Ishikawa (cell line): ENCODE results near the gene PARD6G.

Source experiments
- CEBPB ChIP-seq: IDR thresholded peaks from 2 replicates; pipeline ENCODE4 v1.6.1; 2012
- CREB1 ChIP-seq: IDR thresholded peaks from 2 replicates; pipeline ENCODE4 v1.6.1; 2012; ENCODE audit warnings: low read depth
- EGR1 ChIP-seq: IDR thresholded peaks from 2 replicates; pipeline ENCODE4 v1.6.1; 2012
- EP300 ChIP-seq: IDR thresholded peaks from 2 replicates; pipeline ENCODE4 v1.6.1; 2012; ENCODE audit warnings: borderline replicate concordance
- FOXM1 ChIP-seq: IDR thresholded peaks from 2 replicates; pipeline ENCODE4 v1.6.1; 2012; ENCODE audit warnings: low read depth, borderline replicate concordance
- MAX ChIP-seq: IDR thresholded peaks from 2 replicates; pipeline ENCODE4 v1.6.1; 2012
- NFIC ChIP-seq: IDR thresholded peaks from 2 replicates; pipeline ENCODE4 v1.6.1; 2012
- RAD21 ChIP-seq: IDR thresholded peaks from 2 replicates; pipeline ENCODE4 v1.6.1; 2012; ENCODE audit warnings: low read depth
- REST ChIP-seq: IDR thresholded peaks from 2 replicates; pipeline ENCODE4 v1.6.1; 2012; ENCODE audit warnings: low read depth, mild to moderate bottlenecking
- TAF1 ChIP-seq: IDR thresholded peaks from 2 replicates; pipeline ENCODE4 v1.6.1; 2012; ENCODE audit warnings: low read depth, mild to moderate bottlenecking
- TCF12 ChIP-seq: IDR thresholded peaks from 2 replicates; pipeline ENCODE4 v1.6.1; 2012; ENCODE audit warnings: low read depth
- TEAD4 ChIP-seq: IDR thresholded peaks from 2 replicates; pipeline ENCODE4 v1.6.1; 2012
- USF1 ChIP-seq: IDR thresholded peaks from 2 replicates; pipeline ENCODE4 v1.6.1; 2012
- YY1 ChIP-seq: IDR thresholded peaks from 2 replicates; pipeline ENCODE4 v1.6.1; 2012; ENCODE audit warnings: low read depth
- ZBTB7A ChIP-seq: IDR thresholded peaks from 2 replicates; pipeline ENCODE4 v1.6.1; 2012; ENCODE audit warnings: low read depth

Gene PARD6G

GRCh38 chr18:80253871-80254492 lies 6.7 kb upstream of the PARD6G start:
- TF ChIP-seq NFIC (no peak), FOXM1 (no peak), EP300 (no peak), CEBPB (no peak), USF1 (peak; percentile 61)

GRCh38 chr18:80253236-80253635 lies 5.9 kb upstream of the PARD6G start:
- TF ChIP-seq USF1 (no peak), YY1 (no peak), TAF1 (no peak), CEBPB (no peak), NFIC (no peak)

- no peak for TF ChIP-seq CREB1
- no peak for TF ChIP-seq RAD21
These were observed 4.8 kb upstream of the PARD6G start for GRCh38 chr18:80252136-80252535.

GRCh38 chr18:80251700-80252099 lies 4.4 kb upstream of the PARD6G start:
- TF ChIP-seq TEAD4 (no peak), CEBPB (no peak)

- TF ChIP-seq EGR1 (no peak), TAF1 (no peak), RAD21 (no peak), TEAD4 (no peak), NFIC (no peak), YY1 (no peak), REST (no peak), USF1 (no peak), EP300 (no peak), CEBPB (no peak), TCF12 (no peak), FOXM1 (no peak), CREB1 (no peak), ZBTB7A (no peak), MAX (no peak)
These were observed 3.5 kb upstream of the PARD6G start for GRCh38 chr18:80250740-80251364.

GRCh38 chr18:80249217-80250093 lies 2.1 kb upstream of the PARD6G start:
- no peak for TF ChIP-seq USF1
- TF ChIP-seq NFIC = no peak
- no peak for TF ChIP-seq TAF1
- no peak for TF ChIP-seq ZBTB7A
- no peak for TF ChIP-seq CREB1
- TF ChIP-seq FOXM1 = no peak
- no peak for TF ChIP-seq EP300
- no peak for TF ChIP-seq TEAD4
- TF ChIP-seq RAD21 = no peak
- TF ChIP-seq EGR1 = no peak
- no peak for TF ChIP-seq CEBPB
